Omental fat pad (tissue), 4 donors: ENCODE measurements around the gene EIF2B2. TPM values are rescaled to one million over a fixed set of nuclear protein-coding genes. Genes with fewer than 3 reads are reported as not detected.
"Not testable (repeated sequence)": the region's sequence is repeated elsewhere in the genome, so short reads cannot be mapped to it uniquely, and the experiment has no call there.

Experiments used
- ATAC-seq: fragments of 150-250 bp; one replicate; pipeline ENCODE4 v1.9.1; 2016; ENCODE audit warnings: mild to moderate bottlenecking, moderate library complexity; ENCODE audit not compliant: low FRiP score
- DNase-seq: peaks from one replicate; pipeline ENCODE4 v3.0.0-alpha.2; 2019; ENCODE audit warnings: low spot score
- CTCF ChIP-seq, 3 donors: fragments of 450-650 bp; IDR thresholded peaks; one replicate each; pipeline ENCODE4 v1.5.1; 2016 to 2017; ENCODE audit warnings: antibody characterized with exemption in 3 of 3, mild to moderate bottlenecking in 3 of 3, moderate library complexity in 2 of 3
- total RNA-seq, 4 donors: library from RNA; depleted of rRNA; stranded (reverse); fragments of >200 nt; gene quantifications; one replicate each; pipeline ENCODE4 v1.1.0, GENCODE V29; 2016

Gene EIF2B2
- total RNA-seq, 4 donors from 2014 or later: 23.6 to 42.0 (median 35.2) TPM

DNA sequence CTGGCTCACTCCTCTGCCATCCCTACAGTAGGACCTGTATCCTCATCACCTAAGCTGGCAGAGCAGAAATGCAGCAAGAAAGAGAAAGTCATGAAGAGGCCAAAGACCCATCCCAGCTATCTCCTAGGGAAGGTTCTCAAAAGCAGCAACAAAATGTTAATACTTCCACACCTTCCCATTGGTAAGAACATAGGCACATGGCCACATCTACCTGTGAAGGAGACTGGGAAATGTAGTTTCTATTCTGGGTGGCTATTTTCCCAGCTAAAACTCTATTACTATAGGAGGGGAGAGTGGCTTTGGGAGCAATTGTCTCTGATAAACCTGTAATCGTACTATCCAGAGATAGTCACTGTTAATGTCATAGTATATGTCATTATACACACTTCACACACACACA is 13.7 kb upstream of the EIF2B2 start:
- DNase-seq: no peak
- TF ChIP-seq CTCF (IDR thresholded peaks at IDR 0.05): no peak
- ATAC-seq: no peak

- ATAC-seq, DNase-seq: not testable (repeated sequence)
Observed at GRCh38 chr14:74994182-74994581, 8.5 kb upstream of the EIF2B2 start.

- DNase-seq: not testable (repeated sequence)
Observed at GRCh38 chr14:74995781-74996180, 6.9 kb upstream of the EIF2B2 start.

GRCh38 chr14:75001261-75001660 is 1.5 kb upstream of the EIF2B2 start:
- ATAC-seq (no peak), DNase-seq (no peak)
- no peak for TF ChIP-seq CTCF (IDR thresholded peaks at IDR 0.05)

More at GRCh38 chr14:74995781-74996180, 6.9 kb upstream of the EIF2B2 start:
- not testable (repeated sequence) for ATAC-seq

DNA sequence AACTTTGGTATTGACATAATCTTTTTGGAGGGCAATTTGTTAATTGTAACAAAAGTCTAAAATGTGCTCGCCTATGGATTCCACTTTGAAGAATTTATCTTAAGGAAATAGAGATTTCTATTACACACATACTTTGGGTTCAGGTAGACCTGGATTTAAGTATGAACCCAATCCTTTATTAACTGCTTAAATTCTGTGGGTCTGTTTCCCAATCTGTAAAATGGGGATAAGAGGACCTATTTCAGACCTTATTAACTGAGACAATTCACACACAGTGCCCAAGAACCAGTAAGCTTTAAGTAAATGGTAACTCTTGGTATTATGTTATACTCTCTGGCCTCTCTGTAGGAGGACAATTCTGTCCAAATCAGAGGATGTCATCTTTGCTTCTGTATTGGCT is 822 bp upstream of the EIF2B2 start:
- no peak for TF ChIP-seq CTCF (IDR thresholded peaks at IDR 0.05)
- DNase-seq (no peak), ATAC-seq (no peak)

GRCh38 chr14:75003250-75004027 is 718 bp downstream of the EIF2B2 start:
- ATAC-seq: no peak
- TF ChIP-seq CTCF (IDR thresholded peaks at IDR 0.05): no peak
- no peak for DNase-seq

DNA sequence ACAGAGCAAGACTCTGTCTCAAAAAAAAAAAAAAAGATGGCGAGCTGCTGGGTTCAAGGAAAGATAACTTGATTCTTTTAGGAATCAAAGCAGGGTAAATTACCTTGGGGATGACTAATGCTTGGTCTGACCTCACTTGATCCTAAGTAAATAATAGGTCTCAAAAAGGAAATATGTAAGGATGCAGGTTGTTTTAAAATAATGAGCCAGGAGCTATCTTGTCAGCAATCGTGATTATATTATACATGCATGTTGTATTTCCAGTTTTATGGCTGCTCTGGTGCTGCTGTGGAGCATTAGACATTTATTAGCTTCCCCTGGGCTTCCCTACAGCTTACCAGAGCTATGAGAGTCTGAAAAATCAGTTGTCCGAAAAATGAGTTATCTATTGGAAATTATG is 2.6 kb downstream of the EIF2B2 start:
- TF ChIP-seq CTCF (IDR thresholded peaks at IDR 0.05): no peak
- no peak for DNase-seq
- ATAC-seq: no peak

DNA sequence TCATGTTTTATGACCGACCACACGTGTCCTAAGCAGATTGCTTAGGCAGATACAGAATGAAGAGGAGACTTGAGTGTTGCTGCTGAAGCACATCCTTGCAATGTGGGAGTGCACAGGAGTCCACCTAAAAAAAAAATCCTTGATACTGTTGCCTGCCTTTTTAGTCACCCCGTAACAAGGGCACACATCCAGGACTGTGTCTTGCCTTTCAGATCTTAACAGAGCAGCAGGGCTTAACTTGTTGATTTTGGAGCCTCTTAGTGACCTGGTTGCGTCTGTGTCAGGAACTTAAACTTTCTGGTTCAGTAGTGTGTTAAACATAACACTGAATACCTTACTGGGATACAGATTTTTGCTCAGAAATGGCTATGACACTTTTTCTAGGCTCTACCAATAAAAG is 6.5 kb downstream of the EIF2B2 start:
- DNase-seq (no peak), ATAC-seq (no peak)
- no peak for TF ChIP-seq CTCF (IDR thresholded peaks at IDR 0.05)
